NCI-H2227 treated with DMSO at 0.1 percent for 48 hours (cell line): ENCODE measurements around the gene SPINK9.

Source experiments
- DNase-seq: peaks from one replicate; lab custom pipeline; 2025; lab: John Stamatoyannopoulos, UW

The SPINK9 gene

DNA sequence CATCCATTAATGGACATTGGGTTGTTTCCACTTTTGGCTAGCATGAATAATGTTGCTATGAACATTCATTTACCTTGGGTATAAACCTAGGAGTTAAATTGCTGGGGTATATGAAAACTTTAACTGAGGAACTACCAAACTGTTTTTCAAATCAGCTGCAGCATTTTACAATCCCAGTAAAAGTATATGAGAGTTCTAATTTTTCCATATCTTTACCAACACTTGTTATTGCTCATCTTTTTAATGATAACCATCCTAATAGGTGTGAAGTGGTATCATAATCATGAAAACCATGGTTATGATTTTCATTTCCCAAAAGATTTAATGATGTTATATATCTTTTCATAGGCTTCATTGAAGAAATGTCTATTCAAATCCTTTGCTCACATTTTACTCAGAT is 32.9 kb downstream of the SPINK9 start:
- no peak for DNase-seq

DNA sequence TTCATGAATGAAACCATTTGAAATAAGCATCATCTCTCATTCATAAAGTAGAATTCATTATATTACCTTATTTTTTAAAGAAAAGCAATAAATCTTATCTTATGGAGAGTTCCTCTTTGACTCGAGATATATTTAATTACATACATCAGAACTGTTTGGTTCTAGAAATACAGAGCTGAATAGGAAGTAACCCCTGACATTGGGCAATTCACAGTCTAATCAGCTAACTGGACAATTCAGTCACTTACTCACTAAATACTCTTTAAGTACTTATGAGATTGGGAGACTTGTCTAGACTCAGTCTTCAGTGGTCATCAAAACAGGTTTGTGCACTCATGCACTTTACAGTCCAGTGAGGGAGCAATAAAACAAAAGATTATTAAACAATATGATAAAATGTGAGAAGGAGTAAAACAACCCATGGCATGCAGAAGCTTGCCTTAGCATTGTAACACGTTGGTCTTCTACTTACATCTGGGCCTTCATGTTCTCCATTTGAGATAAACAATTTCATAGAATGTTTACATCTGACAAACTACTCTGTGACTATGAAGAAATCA is 36.9 kb downstream of the SPINK9 start:
- no peak for DNase-seq

DNA sequence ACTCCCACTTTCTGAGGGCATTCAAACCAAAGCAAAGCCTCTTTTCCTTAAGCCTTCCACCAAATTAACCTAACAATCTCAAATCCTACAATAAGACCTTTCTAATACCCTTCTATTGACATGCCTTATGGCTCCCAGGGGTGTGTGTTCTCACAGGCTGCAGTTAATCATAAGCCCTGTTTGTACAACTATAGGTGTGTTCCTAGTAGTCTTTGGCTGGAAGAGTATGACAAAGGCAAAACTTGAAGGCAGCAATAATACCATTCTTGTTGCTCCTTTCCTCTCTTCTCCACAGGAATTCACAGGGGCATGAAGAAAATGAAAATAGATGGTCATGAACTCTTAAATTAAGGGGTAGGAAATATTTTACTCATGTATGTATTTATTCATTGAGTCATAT is 37.5 kb downstream of the SPINK9 start:
- DNase-seq, result no peak

DNA sequence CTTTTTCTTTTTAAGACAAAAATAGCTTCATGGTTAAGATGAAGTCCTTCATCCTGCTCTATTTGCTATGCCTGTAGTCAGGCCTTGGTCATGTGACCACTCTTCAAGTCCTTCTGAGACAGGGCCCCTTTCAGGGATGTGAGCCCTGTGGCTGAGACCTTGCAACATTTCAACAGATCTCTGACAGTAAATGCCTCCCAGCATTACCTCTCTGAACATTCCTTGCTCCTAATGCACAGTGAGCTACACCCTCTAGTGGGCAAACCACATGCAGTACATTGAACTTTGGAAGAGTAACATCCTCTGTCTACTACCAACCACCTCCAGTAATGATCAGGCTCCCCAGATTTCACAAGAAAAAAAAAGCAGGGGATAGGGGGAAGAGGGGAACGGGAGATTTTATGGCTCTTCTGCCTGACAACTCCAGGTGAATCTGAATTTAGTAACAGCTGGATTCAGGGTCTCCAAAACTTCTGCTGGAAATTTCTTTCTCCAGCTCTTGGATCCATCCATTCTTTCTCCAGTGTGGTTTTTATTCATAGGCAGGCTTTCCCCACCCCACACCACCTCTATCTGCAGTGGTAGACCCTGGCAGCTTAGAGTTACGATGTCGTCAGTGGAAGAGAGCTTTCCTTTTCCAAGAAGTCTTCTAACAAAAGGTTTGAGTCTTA is 39.5 kb downstream of the SPINK9 start:
- peak; percentile 39 for DNase-seq

DNA sequence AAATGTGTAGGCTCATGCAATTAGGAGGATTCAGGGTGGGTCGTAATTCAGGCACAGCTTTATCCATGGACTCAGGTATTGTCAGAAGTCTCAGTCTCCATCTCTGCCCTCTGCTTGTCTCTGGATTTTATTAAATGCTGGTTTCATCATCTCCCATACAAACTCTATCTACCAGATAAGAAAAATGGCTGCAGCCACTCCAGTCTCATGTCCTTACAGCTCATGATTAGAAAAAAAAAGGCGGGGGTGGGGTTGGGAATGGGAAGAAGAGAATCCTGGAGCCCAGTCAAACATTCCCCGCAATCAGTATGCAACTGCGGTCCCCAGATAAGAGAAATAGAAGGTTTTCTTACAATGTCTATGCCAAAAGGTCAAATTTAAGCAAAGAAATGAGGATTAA is 40.8 kb downstream of the SPINK9 start:
- no peak for DNase-seq

DNA sequence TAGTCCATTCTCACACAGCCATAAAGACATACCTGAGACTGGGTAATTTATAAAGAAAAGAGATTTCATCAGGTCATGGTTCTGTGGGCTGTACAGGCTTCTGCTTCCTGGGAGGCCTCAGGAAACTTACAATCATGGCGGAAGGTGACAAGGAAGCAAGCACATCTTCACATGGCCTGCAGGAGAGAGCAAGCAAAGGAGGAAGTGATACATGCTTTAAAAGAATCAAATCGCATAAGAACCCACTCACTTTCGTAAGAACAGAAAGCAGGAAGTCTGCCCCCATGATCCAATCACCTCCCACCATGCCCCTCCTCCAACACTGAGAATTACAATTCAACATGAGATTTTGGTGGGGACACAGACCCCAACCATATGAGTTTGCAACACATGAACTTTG is 43.3 kb downstream of the SPINK9 start:
- DNase-seq, result no peak

DNA sequence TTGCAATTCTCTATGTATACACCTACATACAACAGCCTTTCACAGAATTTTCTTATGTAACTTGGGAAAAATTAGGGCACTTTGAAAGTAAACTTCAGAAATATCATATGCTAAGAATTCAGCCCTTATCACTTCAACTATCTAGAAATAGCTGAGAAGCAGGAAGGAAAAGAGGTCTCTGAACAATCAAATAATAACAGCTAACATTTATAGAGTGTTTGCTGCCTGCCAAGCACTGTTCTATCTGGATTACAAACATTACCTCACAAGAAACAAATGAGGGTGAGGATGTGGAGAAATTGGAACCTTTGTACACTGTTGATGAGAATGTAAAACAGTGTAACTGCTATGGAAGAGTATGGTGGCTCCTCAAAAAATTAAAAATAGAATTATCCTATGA is 44.0 kb downstream of the SPINK9 start:
- DNase-seq, result no peak

DNA sequence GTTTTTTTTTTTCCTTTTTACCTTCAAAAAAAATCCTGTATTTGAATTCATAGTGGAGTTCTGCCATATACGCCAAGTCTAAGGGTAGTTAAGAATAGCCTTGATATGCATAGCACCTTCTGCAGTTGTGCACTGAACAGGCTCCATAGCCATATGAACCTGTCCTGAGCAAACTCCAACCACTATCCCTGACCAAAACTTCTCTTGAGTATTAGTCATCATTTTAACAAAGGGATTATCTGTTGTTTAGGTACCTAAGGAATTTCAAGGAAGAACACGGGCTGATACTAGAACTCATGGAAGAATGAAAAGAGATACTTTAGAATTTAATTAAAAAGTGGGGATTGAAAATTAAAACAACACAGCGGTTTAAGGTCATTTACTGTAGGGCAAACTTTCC is 46.5 kb downstream of the SPINK9 start:
- no peak for DNase-seq

DNA sequence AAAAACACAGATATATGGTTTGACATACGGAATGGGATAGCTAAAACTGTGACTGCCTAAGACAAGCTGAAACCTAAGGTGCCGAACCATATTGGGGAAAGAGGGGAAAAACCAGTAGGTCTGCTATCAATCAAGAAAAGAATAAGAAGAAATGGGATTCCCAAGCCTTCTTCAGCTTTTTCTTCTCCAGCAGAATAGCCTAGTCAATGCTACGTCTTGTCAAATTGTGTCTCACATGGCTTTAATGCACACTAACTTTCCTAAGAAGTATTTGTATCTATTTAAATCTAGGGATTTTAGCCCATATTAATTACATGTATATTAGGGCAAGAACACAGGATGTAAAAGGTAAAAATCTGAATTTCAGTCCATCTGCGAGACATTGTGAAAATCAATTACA is 47.6 kb downstream of the SPINK9 start:
- DNase-seq, result no peak

DNA sequence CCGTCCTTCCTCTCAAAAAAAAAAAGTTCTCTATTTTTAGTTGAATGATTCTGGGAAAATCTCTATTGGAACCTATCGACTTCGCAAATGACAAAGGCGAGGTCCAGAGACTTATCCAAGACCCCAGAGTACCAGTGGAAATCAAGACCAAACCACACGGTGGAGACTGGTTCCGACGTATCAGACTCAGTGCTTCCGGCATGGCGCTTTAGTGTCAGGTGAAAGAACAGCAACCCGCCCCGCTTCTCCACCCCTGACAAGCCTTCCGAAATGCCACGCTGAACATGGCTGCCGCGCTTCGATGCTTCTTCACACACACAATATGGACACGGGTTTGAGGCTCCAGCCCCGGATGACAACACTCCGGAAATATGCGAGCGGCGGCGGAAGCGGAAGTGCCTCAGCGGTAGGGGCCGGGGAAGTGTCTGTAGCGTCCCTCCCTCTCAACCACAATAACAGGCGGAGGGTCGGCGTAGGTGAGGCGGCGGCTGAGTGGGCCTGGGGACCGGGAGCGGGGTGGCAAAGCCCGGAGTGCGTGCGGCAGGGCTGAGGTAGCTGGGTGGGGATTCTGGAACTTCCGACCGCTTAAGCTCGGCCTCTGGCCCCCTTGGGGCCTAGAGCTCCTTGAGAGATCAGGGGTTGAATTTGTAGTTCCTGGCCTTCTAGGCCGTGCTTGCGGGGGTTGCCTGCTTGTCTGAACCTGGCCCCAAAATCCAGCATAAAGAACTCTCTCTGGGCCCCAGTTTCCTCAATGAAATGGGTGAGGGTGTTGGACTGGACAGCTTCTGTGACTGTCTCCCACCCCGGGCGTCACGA is 48.4 kb downstream of the SPINK9 start, which contains the start of gene FBXO38:
Gene FBXO38 (plus strand): TSS at position 395 of the 816 bp plus-strand sequence. CDS start 10,819 bp downstream, outside the sequence.
- peak; percentile 95 for DNase-seq

DNA sequence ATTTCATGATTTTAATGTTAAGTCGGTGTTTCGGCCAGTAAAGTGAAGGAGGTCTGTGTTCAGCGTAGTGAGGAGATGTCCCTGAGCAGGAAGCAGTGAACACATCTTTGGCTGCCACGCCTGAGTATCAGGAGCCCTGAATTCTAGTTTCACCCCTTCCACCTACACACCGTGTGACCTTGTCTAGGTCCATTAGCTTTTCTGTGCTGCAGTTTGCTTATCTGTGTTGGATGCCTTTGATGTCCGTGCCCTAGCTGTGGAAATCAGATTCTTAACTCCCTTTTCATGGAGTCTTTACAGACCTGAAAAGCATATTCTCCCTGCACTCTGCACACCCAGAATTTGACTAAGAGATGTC is 49.0 kb downstream of the SPINK9 start:
- no peak for DNase-seq

DNA sequence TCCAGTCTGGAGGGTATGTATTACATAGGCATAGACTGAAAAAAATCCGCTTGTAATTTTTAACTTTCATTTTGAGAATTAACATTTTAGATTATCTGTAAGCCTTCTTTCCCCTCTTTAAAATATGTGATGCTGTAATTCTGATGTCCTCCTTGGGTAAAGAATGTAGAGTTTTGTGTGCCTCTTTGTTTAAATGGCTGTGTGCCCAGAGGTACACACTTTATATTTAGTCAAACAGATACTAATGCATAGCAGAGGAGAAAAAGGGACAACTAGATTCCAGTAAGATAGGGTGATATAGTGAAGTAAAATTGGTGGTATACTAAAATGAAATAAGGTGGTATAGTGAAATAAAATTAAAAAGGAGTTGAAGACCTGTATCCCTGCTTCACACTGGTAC is 49.7 kb downstream of the SPINK9 start:
- DNase-seq, result no peak

DNA sequence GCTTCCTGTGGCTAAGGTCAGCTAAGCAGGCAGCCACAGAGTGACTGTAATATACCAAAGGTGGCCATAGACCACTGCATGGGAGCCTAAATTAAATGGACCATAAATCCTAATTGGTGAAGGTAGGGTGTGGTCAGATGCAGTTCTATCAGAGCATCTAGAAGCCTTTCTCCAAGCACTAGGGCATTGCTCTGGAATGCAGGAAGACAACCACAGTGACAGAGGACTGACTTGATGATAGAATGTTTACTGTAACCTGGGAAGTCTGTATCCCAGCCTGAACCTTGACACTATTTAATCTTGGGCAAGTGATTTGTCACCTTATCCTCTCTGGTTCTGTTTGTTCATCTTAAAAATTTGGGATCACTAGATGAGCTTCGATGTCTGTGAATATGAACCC is 50.7 kb downstream of the SPINK9 start:
- DNase-seq, result no peak

DNA sequence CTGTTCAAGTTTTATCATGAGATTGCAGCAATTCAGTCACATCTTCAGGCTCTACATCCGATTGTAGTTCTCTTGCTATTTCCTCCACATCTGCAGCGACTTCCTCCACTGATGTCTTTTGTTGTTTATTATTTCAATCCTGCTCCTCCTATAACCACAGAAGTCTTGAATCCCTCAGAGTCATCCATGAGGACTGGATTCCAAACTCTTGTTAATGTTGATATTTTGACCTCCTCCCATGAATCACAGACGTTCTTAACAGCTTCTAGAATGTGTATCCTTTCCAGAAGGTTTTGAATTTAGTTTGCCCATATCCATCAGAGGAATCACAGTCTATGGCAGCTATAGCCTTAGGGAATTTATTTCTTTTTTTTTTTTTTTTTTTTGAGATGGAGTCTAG is 52.0 kb downstream of the SPINK9 start:
- no peak for DNase-seq

DNA sequence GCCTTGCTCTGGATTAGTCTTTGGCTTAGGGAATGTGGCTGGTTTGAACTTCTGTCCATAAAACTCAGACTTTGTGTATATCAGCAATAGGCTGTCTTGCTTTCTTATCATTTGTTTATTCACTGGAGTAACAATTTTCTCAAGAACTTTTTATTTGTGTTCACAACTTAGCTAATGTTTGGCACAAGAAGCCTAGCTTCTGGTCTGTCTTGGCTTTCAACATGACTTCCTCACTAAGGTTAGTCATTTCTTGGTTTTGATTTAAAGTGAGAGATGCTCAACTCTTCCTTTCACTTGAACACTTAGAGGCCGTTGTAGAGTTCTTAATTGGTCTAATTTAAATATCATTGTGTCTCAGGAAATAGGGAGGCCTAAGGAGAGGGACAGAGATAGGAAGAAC is 53.3 kb downstream of the SPINK9 start:
- DNase-seq, result no peak
